GM21447 (cell line): Measurements from ENCODE around the gene NFATC1.
"Not testable (repeated sequence)": the region's sequence is repeated elsewhere in the genome, so short reads cannot be mapped to it uniquely, and the experiment has no call there.

Source experiments
- ATAC-seq: cut with Tn5 transposase; IDR thresholded peaks from one replicate; pipeline ENCODE4 v1.9.1; 2021; ENCODE audit not compliant: unreplicated experiment

The NFATC1 gene

DNA sequence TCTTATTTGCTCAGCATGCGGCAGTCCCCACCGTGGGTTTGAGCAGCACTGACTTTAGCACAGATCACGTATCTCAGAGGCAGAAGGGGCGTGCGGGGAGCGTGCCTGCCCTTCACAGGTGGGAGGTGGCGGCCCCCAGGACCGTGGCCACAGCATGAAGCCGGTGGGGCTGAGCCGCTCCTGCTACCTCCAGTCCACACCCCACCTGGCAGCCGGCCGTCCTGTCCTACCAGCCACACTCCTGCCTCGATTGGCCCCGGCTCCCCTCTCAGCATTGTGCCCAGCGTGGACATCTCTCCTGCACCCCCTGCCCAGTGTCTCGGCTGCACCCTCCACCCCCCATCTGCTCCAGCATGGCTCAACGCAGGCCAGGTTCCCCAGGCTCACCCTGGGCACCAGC is 73.6 kb downstream of the NFATC1 start:
- no peak for ATAC-seq

DNA sequence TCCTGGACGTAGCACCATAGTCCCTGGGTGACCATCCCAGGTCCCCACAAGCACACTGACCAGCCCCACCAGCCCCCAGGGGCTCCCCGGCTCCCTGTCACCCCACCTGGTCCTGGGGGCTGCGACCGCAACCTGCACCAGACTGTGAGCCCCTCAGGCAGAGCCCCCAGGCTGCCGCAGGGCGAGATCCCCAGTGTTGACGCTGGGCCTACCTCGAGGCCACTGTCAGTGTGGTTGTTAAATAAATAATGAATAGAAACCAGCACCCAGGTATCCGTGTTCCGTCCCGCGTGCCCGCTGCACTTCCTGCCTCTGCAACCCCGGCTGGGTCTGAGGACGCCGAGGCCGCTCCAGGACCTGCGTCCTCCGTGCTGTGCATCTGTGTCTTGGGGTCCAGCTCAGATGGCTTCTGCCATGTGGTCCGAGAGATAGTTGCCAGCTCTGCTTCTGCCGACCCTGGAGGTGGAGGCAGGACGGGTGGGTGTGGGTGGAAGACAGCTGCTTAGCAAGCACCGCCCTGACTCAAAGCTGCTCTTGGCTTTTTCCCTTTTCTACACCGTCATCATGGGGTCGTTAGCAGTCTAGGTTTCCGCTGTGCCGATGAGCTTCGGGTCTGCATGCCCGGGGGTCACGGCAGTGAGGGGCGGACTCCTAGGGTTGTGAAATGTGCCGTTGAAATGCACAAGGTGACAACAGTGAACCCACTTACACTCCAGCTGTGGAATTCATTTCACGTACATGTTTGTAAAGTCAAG is 74.2 kb downstream of the NFATC1 start:
- no peak for ATAC-seq

DNA sequence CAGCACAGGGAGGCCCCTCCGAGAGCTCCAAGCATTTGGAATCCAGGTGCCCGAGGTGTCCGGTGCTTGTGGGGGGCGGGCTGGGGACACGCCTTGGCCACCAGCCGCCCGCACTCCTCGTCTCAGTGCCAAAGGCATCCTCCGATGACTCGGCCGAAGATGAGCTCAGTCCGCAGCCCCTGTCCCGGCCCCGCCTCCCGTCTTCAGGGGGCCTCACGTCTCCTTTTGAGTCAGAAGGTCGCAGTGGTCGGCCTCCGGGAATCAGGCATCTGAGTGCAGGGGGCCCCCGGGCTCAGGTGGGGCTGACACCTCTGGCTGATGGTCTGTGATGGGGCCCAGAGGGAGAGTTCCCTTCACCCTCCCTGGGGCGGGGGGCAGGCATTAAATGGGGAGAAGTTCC is 74.8 kb downstream of the NFATC1 start:
- ATAC-seq = no peak

DNA sequence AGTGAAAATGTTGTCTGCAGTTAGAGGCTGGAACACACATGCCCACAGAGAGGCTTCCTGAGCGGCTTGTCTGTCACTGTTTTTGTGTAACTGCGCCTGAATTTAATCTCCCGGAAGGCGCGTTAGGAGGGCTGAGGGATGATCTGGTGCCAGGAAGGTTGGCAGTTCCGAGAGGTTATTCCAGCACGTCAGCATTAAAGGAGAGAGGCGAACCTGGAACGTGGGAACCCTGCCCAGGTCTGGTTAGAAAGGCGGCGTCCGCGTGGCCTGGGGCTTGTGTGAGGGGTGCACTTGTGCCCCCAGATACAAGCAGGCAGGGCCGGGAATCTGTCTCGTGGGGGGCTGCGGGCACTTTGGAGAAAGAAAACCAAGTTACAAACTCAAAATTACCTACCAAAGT is 75.3 kb downstream of the NFATC1 start:
- ATAC-seq = no peak

DNA sequence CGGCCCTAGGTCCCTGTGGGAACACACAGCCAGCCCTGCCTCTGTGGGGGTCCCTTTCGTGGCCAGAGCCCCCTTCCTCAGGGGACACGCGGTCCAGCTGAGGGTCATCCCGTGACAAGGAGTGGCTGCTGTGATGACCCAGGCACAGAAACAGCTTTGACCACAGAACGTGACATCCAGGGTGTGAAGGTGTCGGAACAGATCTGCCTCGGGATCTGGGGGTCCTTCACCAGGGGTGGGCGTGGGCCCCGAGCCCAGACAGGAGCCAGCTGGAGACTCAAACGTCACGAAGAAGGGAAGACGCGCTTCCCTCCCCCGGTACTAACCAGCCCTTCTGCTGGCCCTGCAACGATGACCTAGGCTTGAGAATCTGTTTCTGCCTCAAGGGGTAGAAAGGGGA is 75.9 kb downstream of the NFATC1 start:
- no peak for ATAC-seq

DNA sequence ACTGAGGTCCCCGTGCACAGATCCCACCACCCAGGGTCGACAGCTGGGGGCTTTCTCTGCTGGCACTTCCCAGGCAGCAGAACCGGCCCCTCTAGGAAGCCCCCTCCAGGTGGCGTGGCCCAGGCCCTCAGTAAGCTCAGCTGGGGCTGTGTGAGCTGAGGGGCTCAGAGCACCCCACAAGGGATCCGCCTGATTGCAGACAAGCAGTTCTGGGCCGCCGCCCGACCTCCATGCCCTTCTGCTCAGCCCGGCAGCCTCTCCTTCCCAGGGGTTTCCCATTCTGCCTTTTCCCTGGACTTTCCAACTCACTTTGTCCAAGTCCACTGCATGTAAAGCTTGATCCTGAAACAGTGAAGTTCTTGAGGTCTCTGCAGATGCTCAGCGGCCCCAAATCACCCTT is 76.4 kb downstream of the NFATC1 start:
- ATAC-seq = no peak

DNA sequence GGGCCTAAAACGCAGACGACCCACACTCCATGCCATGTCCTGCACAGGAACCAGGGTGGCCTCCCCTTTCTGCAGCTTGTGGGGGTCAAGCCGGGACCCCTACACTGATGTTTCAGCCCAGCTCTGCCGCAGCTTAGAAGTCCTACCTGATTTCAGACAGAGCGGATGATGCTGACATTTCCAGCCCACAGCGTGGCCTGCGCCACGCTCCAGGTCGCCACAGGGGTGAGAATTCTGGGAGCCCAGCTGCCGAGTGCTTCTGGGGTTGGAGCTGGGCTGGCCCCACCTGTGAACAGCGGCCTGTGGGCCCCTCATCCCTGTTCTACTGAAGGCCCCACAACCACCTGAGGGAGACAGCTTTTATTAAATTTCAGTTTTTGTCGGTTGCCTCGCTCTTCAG is 77.2 kb downstream of the NFATC1 start:
- no peak for ATAC-seq

DNA sequence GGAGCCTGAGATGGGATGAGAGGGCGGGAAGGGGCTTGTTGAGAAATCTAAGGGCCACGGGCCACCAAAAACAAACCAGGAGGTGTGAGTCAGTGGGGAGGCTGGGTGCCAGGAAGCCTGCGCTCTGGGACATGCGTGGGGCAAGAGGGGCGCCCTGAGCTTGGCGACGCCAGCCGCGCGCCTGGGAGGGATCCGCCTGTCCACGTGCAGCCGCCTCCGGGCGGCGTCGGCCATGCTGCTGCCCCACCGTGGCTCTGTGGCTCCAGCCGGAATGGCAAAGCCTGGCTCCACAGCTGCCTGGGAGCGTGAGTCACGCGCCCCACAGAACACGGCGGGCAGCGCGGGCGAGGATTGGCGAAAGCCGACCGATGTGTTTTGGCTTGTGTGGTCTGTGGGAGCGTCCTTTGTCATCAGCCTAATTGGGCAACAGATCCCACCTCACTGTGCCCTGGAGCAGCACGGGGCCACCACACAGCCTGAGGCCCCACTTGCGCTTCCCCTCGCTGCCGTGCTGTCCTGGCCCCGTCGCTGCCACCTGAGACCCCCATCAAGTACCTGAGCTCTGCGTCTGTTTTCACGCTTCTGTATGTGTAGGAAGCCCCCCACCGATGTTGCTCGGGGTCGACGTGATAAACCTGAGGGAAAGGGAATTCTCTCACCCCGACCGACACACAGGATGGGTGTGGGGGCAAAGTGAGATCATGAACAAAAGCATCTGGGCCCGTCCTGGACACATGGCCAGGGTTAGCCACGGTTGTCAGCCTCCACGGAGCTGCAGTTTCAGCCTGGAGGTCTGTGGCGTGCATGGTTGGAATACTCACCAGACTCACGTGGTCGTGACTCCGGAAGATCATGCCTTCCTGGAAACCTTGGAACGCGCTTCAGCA is 80.5 kb downstream of the NFATC1 start:
- ATAC-seq = no peak

DNA sequence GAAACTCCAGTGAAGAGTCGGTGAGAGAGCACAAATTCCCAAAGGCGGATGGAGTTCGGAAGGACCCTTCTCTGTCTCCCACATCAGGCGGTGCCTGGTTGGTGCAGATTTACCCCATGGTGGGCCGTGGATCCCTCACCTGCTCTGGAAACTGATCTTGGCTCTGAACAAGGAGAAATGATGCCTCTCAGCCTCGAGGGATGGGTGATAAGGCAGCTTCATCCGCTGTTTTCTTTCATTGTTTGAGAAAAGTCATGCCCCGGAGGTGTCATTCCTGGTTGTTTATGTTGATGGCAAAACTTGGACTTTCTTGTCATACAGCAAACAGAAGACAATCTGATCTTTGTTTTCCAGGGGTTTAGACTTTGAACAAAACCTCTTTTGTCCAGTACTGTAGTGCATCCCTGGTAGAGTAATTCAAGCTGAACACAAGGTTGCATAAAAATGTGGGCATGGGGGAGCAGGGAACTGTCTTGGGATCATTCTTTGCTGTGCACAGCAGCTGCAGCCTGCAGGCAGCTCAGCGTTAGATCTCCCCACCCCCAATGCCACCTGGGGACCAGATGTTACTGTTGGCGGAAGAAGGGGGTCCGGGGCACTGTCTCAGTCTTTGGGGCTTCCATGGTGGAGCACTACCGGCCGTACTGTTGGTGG is 81.3 kb downstream of the NFATC1 start:
- no peak for ATAC-seq

DNA sequence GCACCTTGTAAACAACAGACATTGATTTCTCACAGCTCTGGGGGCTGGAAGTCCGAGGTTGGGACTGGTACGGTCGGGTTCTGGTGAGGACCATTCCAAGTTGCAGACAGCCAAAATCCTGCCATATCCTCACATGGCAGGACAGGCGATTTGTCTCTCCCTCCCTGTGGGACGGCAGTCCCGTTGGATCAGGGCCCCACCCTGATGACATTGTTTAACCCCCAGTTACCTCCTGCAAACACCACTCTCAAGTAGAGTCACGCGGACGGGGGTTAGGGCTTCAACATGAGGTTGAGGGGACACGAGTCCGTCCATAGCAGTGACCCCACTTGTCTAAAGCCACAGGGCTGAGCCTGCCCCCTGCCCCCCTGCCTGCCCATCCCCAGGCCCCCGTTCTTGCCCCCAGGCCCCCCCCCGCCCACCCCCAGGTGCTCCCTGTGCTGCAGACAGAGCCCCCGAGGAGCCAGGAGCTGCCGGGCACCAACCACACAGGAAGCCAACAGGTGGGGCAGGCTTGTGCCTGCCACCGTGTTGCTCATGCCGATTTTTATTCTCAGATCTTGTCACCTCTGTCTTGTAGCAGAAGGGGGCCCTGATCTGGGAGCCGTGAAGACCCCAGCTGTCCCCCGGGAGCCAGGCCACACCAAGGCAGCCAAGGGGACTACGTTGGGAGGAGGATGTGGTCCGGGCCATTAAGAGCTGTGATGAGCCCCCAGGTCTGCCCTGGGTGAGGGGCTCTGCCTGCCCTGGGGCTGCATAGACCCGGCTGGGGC is 82.2 kb downstream of the NFATC1 start:
- no peak for ATAC-seq

DNA sequence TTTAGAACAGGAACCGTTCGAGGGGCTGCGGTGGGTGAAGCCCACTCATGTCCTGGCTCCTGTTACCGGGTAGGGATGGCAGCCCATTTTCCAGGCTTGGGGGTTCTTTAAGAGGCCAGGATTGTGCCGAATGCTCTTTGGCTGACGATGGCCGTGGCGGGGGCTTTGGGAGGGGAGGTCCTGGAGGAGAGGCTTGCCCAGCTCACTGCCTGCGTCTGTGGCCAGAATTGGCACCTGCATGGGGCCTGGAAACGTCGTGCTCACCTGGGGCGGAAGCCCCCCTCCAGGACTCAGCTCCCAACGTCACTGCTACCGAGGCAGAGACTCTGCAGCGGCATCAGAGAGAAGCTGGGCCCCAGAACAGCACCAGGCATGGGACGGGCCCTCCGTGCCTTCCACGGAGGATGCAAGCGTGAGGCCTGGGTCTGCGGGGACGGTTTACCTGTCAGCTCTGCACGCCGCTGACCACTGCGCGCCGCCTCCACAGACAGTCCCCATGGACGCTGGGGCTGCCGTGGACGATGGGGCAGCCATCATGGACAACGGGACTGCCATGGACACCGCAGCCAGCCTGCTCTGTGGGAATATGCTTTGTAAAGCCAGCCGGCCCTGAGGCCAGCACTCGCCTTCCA is 82.9 kb downstream of the NFATC1 start:
- no peak for ATAC-seq

DNA sequence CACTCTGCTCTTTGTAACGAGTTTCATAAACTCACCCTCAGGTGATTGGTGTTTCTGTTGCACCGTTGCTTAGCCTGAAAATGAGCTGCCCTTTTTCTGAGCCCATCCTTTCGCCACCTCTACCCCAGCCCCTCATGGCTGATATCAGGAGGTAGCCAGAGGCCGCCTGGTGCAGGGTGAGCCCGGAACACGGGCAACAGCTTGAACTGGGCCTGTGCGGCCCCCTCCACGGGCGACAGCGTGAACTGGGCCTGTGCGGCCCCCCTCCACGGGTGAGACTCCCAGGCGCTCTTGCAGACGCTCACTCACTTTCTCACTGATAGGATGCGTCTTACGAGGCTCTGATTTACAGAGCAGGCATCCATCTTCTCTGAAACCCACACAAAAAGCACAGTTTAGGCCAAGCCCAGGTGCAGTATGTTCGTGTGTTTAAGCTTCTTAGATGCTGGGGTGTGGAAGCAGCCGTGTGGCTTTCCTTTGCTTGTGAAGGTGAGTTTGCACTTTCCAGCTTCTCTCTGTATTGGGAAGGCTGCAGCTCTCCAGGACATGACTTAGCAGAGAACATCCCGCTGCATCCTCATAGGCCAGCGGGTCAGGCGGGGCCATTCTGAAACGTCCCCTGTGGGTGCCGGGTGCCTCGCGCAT is 83.5 kb downstream of the NFATC1 start:
- ATAC-seq = no peak

DNA sequence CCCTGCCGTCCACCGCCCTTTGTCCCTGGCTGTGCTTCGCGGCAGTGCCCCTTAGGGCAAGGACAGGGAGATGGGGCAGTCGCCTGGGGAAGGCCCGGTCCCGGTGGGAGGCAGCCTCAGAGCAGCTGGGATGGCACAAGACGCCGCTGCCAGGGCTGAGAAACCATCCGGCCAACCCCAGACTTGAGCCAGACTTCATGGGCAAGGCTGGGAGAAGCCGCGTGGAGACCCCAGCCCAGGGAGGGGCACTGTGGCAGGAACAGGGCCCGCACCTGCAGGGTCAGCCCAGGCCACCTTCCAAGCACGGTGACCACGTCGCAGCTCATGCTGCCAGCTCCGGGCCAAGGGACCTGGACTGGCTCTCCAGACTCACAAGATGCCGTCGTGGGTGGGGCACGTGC is 84.0 kb downstream of the NFATC1 start:
- ATAC-seq = no peak

DNA sequence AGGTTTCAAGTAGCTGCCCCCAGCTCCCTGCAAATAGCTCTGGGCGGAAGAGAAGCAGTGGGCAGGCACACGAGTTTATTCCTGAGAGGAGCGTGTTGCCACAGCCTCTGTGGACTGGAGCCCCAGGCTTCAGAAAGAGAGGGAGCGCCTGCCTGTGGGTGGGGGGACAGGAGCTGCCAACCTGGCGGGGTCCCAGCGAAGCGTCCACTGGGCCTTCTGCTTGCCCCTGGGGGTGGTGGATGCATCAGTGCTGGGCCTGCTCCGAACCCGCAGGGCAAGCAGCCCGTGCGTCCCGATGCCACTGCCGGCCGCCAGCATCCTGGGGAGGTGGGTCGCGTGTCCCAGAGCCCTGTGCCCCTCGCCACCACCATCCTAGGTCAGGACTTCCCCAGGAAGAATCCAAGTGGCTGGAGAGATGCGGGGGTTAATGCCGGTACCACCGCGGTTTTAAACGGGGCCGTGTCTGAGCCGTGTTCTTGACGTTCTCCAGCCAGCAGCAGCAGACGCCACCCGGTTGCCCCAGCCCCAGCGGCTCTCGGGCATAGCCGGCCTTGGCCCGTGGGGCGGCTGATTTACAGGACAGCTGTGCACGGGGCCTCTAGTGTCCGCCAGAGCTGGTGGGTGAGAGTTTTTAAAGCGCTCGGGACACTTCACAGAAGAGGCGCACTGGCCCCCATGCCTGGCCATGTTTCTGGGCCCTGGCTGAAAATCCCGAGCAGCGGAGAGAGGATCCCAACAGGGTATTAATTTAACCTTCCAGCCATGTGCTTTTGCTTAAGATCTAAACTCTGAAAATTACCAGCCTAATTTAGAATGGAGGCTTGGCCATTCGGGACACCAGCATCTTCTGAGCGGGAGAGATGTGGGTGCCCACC is 84.7 kb downstream of the NFATC1 start:
- ATAC-seq = no peak

DNA sequence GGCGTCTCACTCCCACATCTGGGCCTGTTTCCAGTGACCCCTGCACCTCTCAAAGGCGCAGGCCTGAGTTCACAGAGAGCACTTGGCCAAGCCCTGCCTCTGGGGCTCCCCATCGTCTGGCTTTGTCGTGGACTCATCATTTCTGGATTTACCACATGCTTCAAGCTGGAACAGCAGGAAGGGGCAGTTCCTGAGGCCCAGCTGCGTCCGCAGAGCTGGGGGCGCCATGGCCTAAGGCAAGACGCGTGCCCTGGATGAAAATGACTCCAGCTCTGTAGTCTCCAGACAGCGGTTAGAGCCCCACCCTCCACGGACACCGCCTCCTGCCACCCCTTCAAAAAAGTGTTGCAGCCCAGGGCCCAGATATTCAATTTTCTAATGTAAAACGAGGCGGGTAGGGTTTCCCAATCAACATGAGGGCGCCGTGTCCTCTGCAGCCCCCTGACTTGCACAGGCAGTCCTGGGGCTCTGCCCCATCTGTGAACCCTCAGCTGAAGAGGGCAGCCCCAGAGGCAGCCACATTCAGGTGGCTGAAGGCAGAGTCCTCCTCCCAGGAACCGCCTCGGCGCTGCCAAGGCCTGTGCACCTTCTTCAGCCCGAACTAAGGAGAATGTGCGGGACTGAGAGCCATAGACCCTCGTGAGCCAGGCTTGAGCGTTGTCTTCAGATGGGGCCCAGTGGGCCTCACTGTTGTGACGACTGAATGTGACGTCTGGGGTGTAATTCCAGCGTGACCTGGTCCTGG is 85.5 kb downstream of the NFATC1 start:
- no peak for ATAC-seq

DNA sequence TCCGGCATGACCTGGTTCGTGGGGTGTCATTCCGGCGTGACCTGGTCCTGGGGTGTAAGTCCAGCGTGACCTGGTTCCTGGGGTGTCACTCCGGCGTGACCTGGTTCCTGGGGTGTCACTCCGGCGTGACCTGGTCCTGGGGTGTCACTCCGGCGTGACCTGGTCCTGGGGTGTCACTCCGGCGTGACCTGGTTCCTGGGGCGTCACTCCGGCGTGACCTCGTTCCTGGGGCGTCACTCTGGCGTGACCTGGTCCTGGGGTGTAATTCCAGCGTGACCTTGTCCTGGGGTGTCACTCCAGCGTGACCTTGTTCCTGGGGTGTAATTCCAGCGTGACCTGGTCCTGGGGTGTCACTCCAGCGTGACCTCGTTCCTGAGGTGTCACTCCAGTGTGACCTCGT is 87.7 kb downstream of the NFATC1 start:
- not testable (repeated sequence) for ATAC-seq

DNA sequence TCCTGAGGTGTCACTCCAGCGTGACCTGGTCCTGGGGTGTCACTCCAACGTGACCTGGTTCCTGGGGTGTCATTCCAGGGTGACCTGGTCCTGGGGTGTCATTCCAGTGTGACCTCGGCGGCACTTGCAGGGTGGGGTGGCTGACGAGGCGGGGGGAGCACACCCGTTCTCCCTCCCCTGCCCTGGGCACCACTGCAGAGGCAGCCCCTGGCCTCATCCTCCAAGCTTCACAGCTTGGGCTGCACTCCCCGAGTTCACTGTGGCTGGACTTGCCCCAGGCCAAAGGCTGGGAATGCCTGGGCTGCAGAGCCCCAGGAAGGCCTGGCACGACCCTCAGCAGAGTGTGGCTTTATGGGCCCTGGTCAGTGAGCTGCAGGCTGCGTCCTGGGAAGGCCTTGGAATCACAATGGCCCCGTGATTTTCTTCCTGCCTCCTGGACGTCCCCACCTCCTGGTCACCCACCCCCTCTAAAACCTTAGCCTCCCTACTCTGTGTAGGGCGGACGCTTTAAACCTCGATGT is 88.3 kb downstream of the NFATC1 start:
- no peak for ATAC-seq
